SK-N-SH (cell line): ENCODE data around the gene PIEZO2. TPM values are rescaled to one million over a fixed set of nuclear protein-coding genes. Genes with fewer than 3 reads are reported as not detected.

Source experiments
- CTCF ChIA-PET: fragments of 300-600, 350-600 bp; formaldehyde crosslinking; extraction: SDS; loops from one replicate; lab custom pipeline; 2021; lab: Yijun Ruan, JAX
- POLR2A ChIA-PET: fragments of 350-600 bp; sonication (Branson Sonifier 250); formaldehyde crosslinking; extraction: SDS; loops from one replicate; lab custom pipeline; 2020; ENCODE audit warnings: antibody characterized with exemption, inconsistent platforms; lab: Yijun Ruan, JAX
- DNase-seq: peaks from one replicate; pipeline ENCODE4 v3.0.0; 2012
- H2AFZ ChIP-seq: fragments of 200-600 bp; sonication (generic); 2 replicates; pipeline ENCODE4 v1.8.1; 2016; ENCODE audit warnings: antibody characterized with exemption, mild to moderate bottlenecking, low read depth
- H3F3A ChIP-seq: fragments of 200-600 bp; sonication (generic); replicated peaks from 2 replicates; pipeline ENCODE3; 2016; ENCODE audit warnings: antibody characterized with exemption, mild to moderate bottlenecking; ENCODE audit not compliant: insufficient read depth
- H3K27ac ChIP-seq, 2 experiments: fragments of 200-500 bp in 1 of 2; fragments of 200-600 bp in 1 of 2; sonication (Bioruptor generic) in 1 of 2; sonication (generic), shearing (Covaris generic) in 1 of 2; 2 replicates each; pipeline versions ENCODE4 v1.5.1 to v1.6.1; 2014 to 2016; ENCODE audit warnings: low read depth in 2 of 2, inconsistent platforms in 1 of 2, low read length in 1 of 2, mild to moderate bottlenecking in 1 of 2, mixed read lengths in 1 of 2
- H3K27me3 ChIP-seq: fragments of 200-600 bp; sonication (generic), shearing (Covaris generic); 2 replicates; pipeline ENCODE4 v1.6.1; 2016; ENCODE audit warnings: mixed run types; ENCODE audit not compliant: insufficient read depth
- H3K36me3 ChIP-seq, 2 experiments: fragments of 200-500 bp in 1 of 2; fragments of 200-600 bp in 1 of 2; sonication (Bioruptor generic) in 1 of 2; sonication (generic) in 1 of 2; replicated peaks in 1 of 2; 2 replicates each; pipeline versions ENCODE3 to v1.5.1; 2014 to 2016; ENCODE audit warnings: low read length in 1 of 2, mild to moderate bottlenecking in 1 of 2; ENCODE audit not compliant: insufficient read depth in 2 of 2, control insufficient read depth in 1 of 2
- H3K4me1 ChIP-seq, 2 experiments: fragments of 200-500 bp in 1 of 2; fragments of 200-600 bp in 1 of 2; sonication (Bioruptor generic) in 1 of 2; sonication (generic), shearing (Covaris generic) in 1 of 2; 2 replicates each; pipeline versions ENCODE4 v1.5.1 to v1.6.1; 2014 to 2016; ENCODE audit warnings: low read depth in 1 of 2, low read length in 1 of 2, mixed run types in 1 of 2; ENCODE audit not compliant: insufficient read depth in 2 of 2, control insufficient read depth in 1 of 2
- H3K4me2 ChIP-seq: fragments of 200-600 bp; sonication (generic), shearing (Covaris generic); 2 replicates; pipeline ENCODE4 v1.6.1; 2017; ENCODE audit warnings: mixed run types
- H3K4me3 ChIP-seq, 2 experiments: fragments of 200-500 bp in 1 of 2; fragments of 200-600 bp in 1 of 2; sonication (Bioruptor generic) in 1 of 2; sonication (generic), shearing (Covaris generic) in 1 of 2; 2 replicates each; pipeline versions ENCODE4 v1.5.1 to v1.8.1; 2014 to 2016; ENCODE audit warnings: low read depth in 2 of 2, inconsistent platforms in 1 of 2, low read length in 1 of 2, mild to moderate bottlenecking in 1 of 2, mixed read lengths in 1 of 2, moderate library complexity in 1 of 2
- H3K79me2 ChIP-seq: fragments of 200-600 bp; sonication (generic); 2 replicates; pipeline ENCODE4 v1.8.1; 2017; ENCODE audit warnings: mild to moderate bottlenecking; ENCODE audit not compliant: insufficient read depth
- H3K9ac ChIP-seq: fragments of 200-600 bp; sonication (generic); 2 replicates; pipeline ENCODE4 v1.6.1; 2017; ENCODE audit warnings: mixed run types
- H3K9me2 ChIP-seq: fragments of 200-600 bp; sonication (generic); 2 replicates; pipeline ENCODE4 v1.6.1; 2017; ENCODE audit warnings: mixed run types
- H3K9me3 ChIP-seq: fragments of 200-600 bp; sonication (generic); 2 replicates; pipeline ENCODE4 v1.6.1; 2017; ENCODE audit warnings: mixed run types, mild to moderate bottlenecking, moderate library complexity
- H4K20me1 ChIP-seq: fragments of 200-600 bp; sonication (generic); 2 replicates; pipeline ENCODE4 v1.6.1; 2017; ENCODE audit warnings: mild to moderate bottlenecking, mixed run types; ENCODE audit not compliant: insufficient read depth
- CTCF ChIP-seq: fragments of 200-600 bp; sonication (generic); IDR thresholded peaks from 2 replicates; pipeline ENCODE4 v1.6.1; 2017; ENCODE audit warnings: antibody characterized with exemption, mild to moderate bottlenecking, moderate library complexity
- EZH2phosphoT487 ChIP-seq: fragments of 200-600 bp; sonication (generic); IDR thresholded peaks from 2 replicates; pipeline ENCODE4 v1.6.1; 2017; ENCODE audit warnings: low read depth, mixed run types, mild to moderate bottlenecking, antibody characterized with exemption, moderate library complexity, borderline replicate concordance
- FOSL2 ChIP-seq: IDR thresholded peaks from 2 replicates; pipeline ENCODE4 v1.4.0; 2012; ENCODE audit warnings: low read depth, mild to moderate bottlenecking, moderate library complexity, borderline replicate concordance
- JUND ChIP-seq: IDR thresholded peaks from 2 replicates; pipeline ENCODE4 v1.4.0; 2012
- MEF2A ChIP-seq: IDR thresholded peaks from 2 replicates; pipeline ENCODE4 v1.4.0; 2012; ENCODE audit warnings: low read depth, borderline replicate concordance
- NRF1 ChIP-seq: IDR thresholded peaks from 2 replicates; pipeline ENCODE4 v1.6.1; 2012; ENCODE audit warnings: low read depth, mild to moderate bottlenecking, low read length
- POLR2AphosphoS5 ChIP-seq: IDR thresholded peaks from 2 replicates; pipeline ENCODE4 v1.6.1; 2012; ENCODE audit warnings: low read depth, low read length
- RAD21 ChIP-seq: IDR thresholded peaks from 2 replicates; pipeline ENCODE4 v1.6.1; 2012; ENCODE audit warnings: mild to moderate bottlenecking, low read length
- SMC3 ChIP-seq: IDR thresholded peaks from 2 replicates; pipeline ENCODE4 v1.6.1; 2012; ENCODE audit warnings: low read depth, low read length, improper control_type of control experiment
- TAF1 ChIP-seq: IDR thresholded peaks from 2 replicates; pipeline ENCODE4 v1.6.1; 2012; ENCODE audit warnings: low read depth, mild to moderate bottlenecking, low read length, moderate library complexity, borderline replicate concordance
- USF1 ChIP-seq: IDR thresholded peaks from 2 replicates; pipeline ENCODE4 v1.4.0; 2012; ENCODE audit warnings: low read depth, borderline replicate concordance
- YY1 ChIP-seq: IDR thresholded peaks from 2 replicates; pipeline ENCODE4 v1.4.0; 2012; ENCODE audit warnings: low read depth, mild to moderate bottlenecking
- WGBS: methylation state at CpG from one replicate; pipeline ENCODE4 v1.1.6; 2017; ENCODE audit warnings: low lambda C conversion rate; 5-methylcytosine and 5-hydroxymethylcytosine counted together
- polyA plus RNA-seq, 3 experiments: library from polyadenylated mRNA; depleted of rRNA; stranded (reverse); fragments of >200 nt; gene quantifications; 2 replicates each; pipeline ENCODE4 v1.2.3, GENCODE V29; 2012

Gene PIEZO2
- polyA plus RNA-seq, 1 of the 3 experiments (the other 2 are of a cell fraction): not detected

- no peaks in the 10 kb centered on the region for H3F3A ChIP-seq
- CTCF ChIA-PET: no interaction called here
- no peak overlapping the region for H3K27ac ChIP-seq
- 0% methylated on average over 3 of the region's 3 CpGs for WGBS
- H3K36me3 ChIP-seq: no peaks in the 10 kb centered on the region
- TF ChIP-seq FOSL2 (no peak), TAF1 (no peak), NRF1 (no peak), POLR2AphosphoS5 (no peak), MEF2A (no peak), JUND (no peak), CTCF (no peak), USF1 (no peak), YY1 (no peak)
- TF ChIP-seq, all 33 proteins: peak for 0
- Histone ChIP-seq H3K4me2 (no peak overlapping the region), H3K9ac (no peak overlapping the region), H3K4me1 (no peaks in the 10 kb centered on the region), H4K20me1 (no peaks in the 10 kb centered on the region), H3K9me3 (no peaks in the 10 kb centered on the region), H3K79me2 (no peaks in the 10 kb centered on the region), H3K9me2 (no peaks in the 10 kb centered on the region), H3K27me3 (no peaks in the 10 kb centered on the region; the same call in 1 of the 2 replicates), H3K4me3 (no peak overlapping the region), H2AFZ (no peak overlapping the region)
- DNase-seq: no peak
- POLR2A ChIA-PET: no interaction called here
These were observed 378.2 kb downstream of the PIEZO2 start for GRCh38 chr18:10771053-10771709.

- DNase-seq: no peak
- WGBS: 8% methylated on average over 2 of the region's 2 CpGs
- ChIA-PET POLR2A (no interaction called here), CTCF (interaction anchor here (1.4 kb wide), 1 partner anchor 18 kb away, joined by 4 read pairs; no protein-coding TSS in a partner anchor)
- Histone ChIP-seq H3K9ac (no peak overlapping the region), H3K9me3 (no peaks in the 10 kb centered on the region), H3K4me3 (no peak overlapping the region), H3K4me2 (no peak overlapping the region), H3K79me2 (no peaks in the 10 kb centered on the region), H4K20me1 (no peaks in the 10 kb centered on the region), H3F3A (no peaks in the 10 kb centered on the region), H3K36me3 (no peaks in the 10 kb centered on the region), H3K9me2 (no peaks in the 10 kb centered on the region), H3K27me3 (peaks cover 1% of the 10 kb centered on the region), H3K27ac (no peak overlapping the region), H2AFZ (no peak overlapping the region), H3K4me1 (no peaks in the 10 kb centered on the region)
- TF ChIP-seq SMC3: no peak
- no peak for TF ChIP-seq MEF2A
- no peak for TF ChIP-seq RAD21
- TF ChIP-seq NRF1: no peak
- no peak for TF ChIP-seq EZH2phosphoT487
- no peak for TF ChIP-seq CTCF
These were observed 379.1 kb downstream of the PIEZO2 start for GRCh38 chr18:10770264-10770663.
